Ishikawa (cell line): ENCODE data around the gene FRK.

Source experiments
- CEBPB ChIP-seq: IDR thresholded peaks from 2 replicates; pipeline ENCODE4 v1.6.1; 2012
- CREB1 ChIP-seq: IDR thresholded peaks from 2 replicates; pipeline ENCODE4 v1.6.1; 2012; ENCODE audit warnings: low read depth
- EP300 ChIP-seq: IDR thresholded peaks from 2 replicates; pipeline ENCODE4 v1.6.1; 2012; ENCODE audit warnings: borderline replicate concordance
- NFIC ChIP-seq: IDR thresholded peaks from 2 replicates; pipeline ENCODE4 v1.6.1; 2012
- RAD21 ChIP-seq: IDR thresholded peaks from 2 replicates; pipeline ENCODE4 v1.6.1; 2012; ENCODE audit warnings: low read depth
- TAF1 ChIP-seq: IDR thresholded peaks from 2 replicates; pipeline ENCODE4 v1.6.1; 2012; ENCODE audit warnings: low read depth, mild to moderate bottlenecking
- TEAD4 ChIP-seq: IDR thresholded peaks from 2 replicates; pipeline ENCODE4 v1.6.1; 2012
- YY1 ChIP-seq: IDR thresholded peaks from 2 replicates; pipeline ENCODE4 v1.6.1; 2012; ENCODE audit warnings: low read depth
- ZBTB7A ChIP-seq: IDR thresholded peaks from 2 replicates; pipeline ENCODE4 v1.6.1; 2012; ENCODE audit warnings: low read depth
- TF ChIP-seq, protein P1 (sequence below): IDR thresholded peaks from 2 replicates; pipeline ENCODE4 v1.6.1; 2012; ENCODE audit warnings: low read depth, mild to moderate bottlenecking
- TF ChIP-seq, protein P2 (sequence below): IDR thresholded peaks from 2 replicates; pipeline ENCODE4 v1.6.1; 2012
- TF ChIP-seq, protein P3 (sequence below): IDR thresholded peaks from 2 replicates; pipeline ENCODE4 v1.6.1; 2012

DNA sequence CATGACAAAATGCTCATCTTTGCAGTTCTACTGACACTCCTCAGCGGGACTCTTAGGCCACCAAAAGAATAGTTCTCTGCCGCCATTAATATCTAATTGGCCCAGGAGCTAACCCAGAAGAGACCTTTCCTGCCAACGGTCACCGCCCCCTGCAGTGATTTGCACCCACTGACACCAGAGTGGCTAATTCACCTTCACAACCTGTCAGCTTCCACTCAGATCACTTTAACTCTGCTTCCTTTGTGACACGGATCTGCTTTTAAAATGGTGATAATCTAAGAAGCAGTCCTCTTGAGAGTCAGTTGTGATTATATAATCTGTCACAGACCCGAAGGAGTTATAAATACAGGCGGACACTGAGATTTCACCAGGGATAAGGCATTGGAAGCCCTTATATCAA, 172.8 kb downstream of the FRK start:
- no peak for TF ChIP-seq YY1
- TF ChIP-seq TAF1, result no peak
- TF ChIP-seq, protein P1, sequence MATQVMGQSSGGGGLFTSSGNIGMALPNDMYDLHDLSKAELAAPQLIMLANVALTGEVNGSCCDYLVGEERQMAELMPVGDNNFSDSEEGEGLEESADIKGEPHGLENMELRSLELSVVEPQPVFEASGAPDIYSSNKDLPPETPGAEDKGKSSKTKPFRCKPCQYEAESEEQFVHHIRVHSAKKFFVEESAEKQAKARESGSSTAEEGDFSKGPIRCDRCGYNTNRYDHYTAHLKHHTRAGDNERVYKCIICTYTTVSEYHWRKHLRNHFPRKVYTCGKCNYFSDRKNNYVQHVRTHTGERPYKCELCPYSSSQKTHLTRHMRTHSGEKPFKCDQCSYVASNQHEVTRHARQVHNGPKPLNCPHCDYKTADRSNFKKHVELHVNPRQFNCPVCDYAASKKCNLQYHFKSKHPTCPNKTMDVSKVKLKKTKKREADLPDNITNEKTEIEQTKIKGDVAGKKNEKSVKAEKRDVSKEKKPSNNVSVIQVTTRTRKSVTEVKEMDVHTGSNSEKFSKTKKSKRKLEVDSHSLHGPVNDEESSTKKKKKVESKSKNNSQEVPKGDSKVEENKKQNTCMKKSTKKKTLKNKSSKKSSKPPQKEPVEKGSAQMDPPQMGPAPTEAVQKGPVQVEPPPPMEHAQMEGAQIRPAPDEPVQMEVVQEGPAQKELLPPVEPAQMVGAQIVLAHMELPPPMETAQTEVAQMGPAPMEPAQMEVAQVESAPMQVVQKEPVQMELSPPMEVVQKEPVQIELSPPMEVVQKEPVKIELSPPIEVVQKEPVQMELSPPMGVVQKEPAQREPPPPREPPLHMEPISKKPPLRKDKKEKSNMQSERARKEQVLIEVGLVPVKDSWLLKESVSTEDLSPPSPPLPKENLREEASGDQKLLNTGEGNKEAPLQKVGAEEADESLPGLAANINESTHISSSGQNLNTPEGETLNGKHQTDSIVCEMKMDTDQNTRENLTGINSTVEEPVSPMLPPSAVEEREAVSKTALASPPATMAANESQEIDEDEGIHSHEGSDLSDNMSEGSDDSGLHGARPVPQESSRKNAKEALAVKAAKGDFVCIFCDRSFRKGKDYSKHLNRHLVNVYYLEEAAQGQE, result no peak
- no peak for TF ChIP-seq NFIC
- no peak for TF ChIP-seq RAD21
- TF ChIP-seq, protein P2, sequence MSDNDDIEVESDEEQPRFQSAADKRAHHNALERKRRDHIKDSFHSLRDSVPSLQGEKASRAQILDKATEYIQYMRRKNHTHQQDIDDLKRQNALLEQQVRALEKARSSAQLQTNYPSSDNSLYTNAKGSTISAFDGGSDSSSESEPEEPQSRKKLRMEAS, result no peak
- TF ChIP-seq CEBPB, result no peak
- no peak for TF ChIP-seq TEAD4
- TF ChIP-seq, protein P3, sequence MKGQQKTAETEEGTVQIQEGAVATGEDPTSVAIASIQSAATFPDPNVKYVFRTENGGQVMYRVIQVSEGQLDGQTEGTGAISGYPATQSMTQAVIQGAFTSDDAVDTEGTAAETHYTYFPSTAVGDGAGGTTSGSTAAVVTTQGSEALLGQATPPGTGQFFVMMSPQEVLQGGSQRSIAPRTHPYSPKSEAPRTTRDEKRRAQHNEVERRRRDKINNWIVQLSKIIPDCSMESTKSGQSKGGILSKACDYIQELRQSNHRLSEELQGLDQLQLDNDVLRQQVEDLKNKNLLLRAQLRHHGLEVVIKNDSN, result no peak
- no peak for TF ChIP-seq CREB1
- TF ChIP-seq ZBTB7A, result no peak
- no peak for TF ChIP-seq EP300
